ENCODE data around the gene GRIK2. TPM values are rescaled to one million over a fixed set of nuclear protein-coding genes. Genes with fewer than 3 reads are reported as not detected.

Gene GRIK2
- total and polyA plus RNA-seq, 2 donors (not counting 3 experiments of a cell fraction or from before 2014, with no cell fraction given), result not detected

DNA sequence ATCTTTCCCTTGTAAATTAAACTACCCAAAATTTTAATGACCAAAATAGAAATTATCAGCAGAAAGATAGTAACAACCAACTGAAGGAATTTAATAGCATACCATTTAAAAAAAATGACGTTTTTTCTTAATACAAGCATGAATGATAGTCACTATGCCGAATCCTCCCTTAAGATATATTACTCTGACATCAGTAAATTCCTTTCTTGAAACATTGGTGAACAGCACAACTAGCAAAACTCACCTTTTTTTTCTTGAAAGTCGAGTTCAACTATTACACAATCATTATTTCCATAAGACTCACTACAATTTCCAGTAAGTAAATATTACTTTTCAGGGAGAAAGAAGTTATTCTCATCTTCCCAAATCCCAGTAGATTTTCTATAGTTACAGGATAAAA lies 433.2 kb downstream of the GRIK2 start:
- CTCF ChIA-PET, result no interaction called here

More for the DNA sequence above, 433.2 kb downstream of the GRIK2 start:
- H3K4me2 ChIP-seq (ENCODE audit: insufficient read depth, low read length), result no peak overlapping the region
- no peak overlapping the region for H3K9ac ChIP-seq (replicated peaks; ENCODE audit: extremely low read depth, insufficient read depth, low read length)
- H3K9me1 ChIP-seq (replicated peaks; ENCODE audit: control insufficient read depth, extremely low read depth, insufficient read depth, low read length), result no peaks in the 10 kb centered on the region
- H3K27me3 ChIP-seq (ENCODE audit: control insufficient read depth in 2 of 2, insufficient read depth in 2 of 2, low read length in 2 of 2), result no peaks in the 10 kb centered on the region
- no peak overlapping the region for H3K27ac ChIP-seq (ENCODE audit: insufficient read depth, low read depth, low read length)
- no peaks in the 10 kb centered on the region for H3K36me3 ChIP-seq (ENCODE audit: control insufficient read depth in 2 of 2, extremely low read depth in 1 of 2, insufficient read depth in 2 of 2, low read length in 2 of 2)
- DNase-seq (ENCODE audit: low read depth, low spot score), result no peak
- dilution Hi-C loops (cut with MboI; ENCODE audit: extremely low pct_ligation_motif_present, low sequenced_read_pairs), result no loop called here
- H3K4me3 ChIP-seq (replicated peaks in 1 of 3; ENCODE audit: insufficient read depth in 1 of 3, low read depth in 1 of 3, low read length in 3 of 3), result no peak overlapping the region
- TF ChIP-seq POLR2A (IDR thresholded peaks at IDR 0.05; ENCODE audit: low read depth, low read length) (no peak), FOS (IDR thresholded peaks at IDR 0.05; ENCODE audit: borderline replicate concordance, insufficient read depth, low read length) (no peak), POLR2AphosphoS5 (IDR thresholded peaks at IDR 0.05; ENCODE audit: insufficient read depth, low read depth, low read length) (no peak), EZH2 (IDR thresholded peaks at IDR 0.05; ENCODE audit: borderline replicate concordance, low read depth, low read length, severe bottlenecking) (no peak), MYC (IDR thresholded peaks at IDR 0.05; ENCODE audit: low read depth, low read length) (no peak), CTCF (IDR thresholded peaks at IDR 0.05; ENCODE audit: extremely low read depth in 1 of 2, insufficient read depth in 1 of 2, low read depth in 1 of 2, low read length in 2 of 2) (no peak), GATA2 (IDR thresholded peaks at IDR 0.05; ENCODE audit: insufficient read depth, insufficient read length, low read depth, low read length) (no peak), MAX (IDR thresholded peaks at IDR 0.05; ENCODE audit: insufficient read depth, insufficient read length) (no peak), JUN (IDR thresholded peaks at IDR 0.05; ENCODE audit: borderline replicate concordance, insufficient read depth, insufficient read length, low read depth) (no peak)
- intact Hi-C loops (cut with micrococcal nuclease), result no loop called here
- H3K9me3 ChIP-seq (replicated peaks; ENCODE audit: control insufficient read depth, insufficient read depth, low read length), result no peaks in the 10 kb centered on the region
- BruUV-seq (replicated peaks), result no TSS peak
- H3K4me1 ChIP-seq (ENCODE audit: control insufficient read depth, extremely low read depth, insufficient read depth, low read length), result no peaks in the 10 kb centered on the region
- POLR2A ChIA-PET, result no interaction called here
- FAIRE-seq, result no peak
- no peaks in the 10 kb centered on the region for H4K20me1 ChIP-seq (replicated peaks; ENCODE audit: control insufficient read depth, extremely low read depth, insufficient read depth, low read length)
- no peak overlapping the region for H2AFZ ChIP-seq (ENCODE audit: low read depth, low read length)
- no peaks in the 10 kb centered on the region for H3K79me2 ChIP-seq (ENCODE audit: control insufficient read depth, insufficient read depth, low read length)

Data from endothelial cell of umbilical vein (primary cell).